Fibroblast of peridontal ligament (primary cell): ENCODE results near the gene CENPP.

Experiments used
- DNase-seq: peaks from one replicate; pipeline ENCODE4 v3.0.0-alpha.2; 2010; ENCODE audit errors: extremely low read depth

Gene CENPP

GRCh38 chr9:92637886-92638620 lies 312.3 kb downstream of the CENPP start:
- DNase-seq = no peak

DNA sequence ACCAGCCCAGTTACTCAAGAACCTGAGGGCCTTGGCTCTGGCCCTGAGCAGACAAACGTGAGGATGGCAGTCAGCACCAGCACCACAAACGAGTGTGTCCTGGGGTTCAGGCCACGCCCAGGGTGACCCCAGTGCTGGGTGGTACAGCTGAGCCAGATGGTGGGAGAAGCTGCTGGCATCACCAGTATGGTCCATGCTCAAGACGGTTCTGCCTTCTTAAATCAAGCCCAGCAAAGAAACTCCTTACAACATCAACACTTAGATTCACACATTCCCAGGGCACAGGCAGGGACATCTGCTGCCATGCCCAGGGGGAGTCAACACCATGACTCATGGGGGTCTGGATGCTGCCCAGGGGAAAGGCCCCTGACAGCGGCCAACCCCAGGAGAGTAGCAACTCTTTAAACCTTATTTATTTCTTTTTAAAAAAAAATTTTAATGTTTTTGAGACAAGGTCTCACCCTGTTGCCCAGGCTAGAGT lies 312.9 kb downstream of the CENPP start:
- DNase-seq = no peak

DNA sequence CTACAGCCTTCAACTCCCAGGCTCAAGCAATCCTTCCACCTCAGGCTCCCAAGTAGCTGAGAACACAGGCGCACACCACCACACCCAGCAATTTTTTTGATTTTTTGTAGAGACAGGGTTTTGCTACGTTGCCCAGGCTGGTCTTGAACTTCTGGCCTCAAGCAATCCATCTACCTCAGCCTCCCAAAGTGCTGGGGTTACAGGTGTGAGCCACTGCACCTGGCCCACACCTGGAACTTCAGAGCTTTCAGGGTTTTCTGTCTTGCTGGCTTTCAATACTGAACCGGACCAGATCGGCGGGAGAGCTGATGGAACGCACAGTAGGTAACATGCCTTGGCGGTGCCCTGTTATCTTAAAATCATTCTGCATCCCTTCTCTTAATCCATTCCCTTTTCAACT lies 313.4 kb downstream of the CENPP start:
- no peak for DNase-seq

DNA sequence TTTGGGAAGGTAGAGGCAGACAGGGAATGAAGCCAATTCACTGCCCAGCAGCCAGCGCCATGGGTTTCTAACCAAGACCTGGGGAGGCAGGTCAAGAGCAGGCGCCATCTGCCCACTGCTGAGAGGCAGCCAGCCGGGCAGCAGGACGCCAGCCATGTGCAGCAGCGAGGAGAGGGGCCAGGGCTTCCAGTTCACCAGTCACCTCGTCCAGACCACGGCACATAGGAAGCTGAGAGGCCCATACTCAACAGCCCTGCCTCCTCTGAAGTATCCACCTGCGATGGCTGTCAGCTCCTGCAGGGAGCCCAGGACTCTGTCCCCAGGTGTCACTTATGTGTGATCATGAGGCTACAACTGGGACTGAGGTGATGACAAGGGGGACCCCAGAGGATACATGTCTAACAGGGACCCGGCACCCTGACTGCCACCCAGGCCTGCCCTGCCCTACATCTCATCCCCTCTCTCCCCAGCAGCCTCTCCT lies 314.1 kb downstream of the CENPP start:
- DNase-seq = no peak

GRCh38 chr9:92640398-92641091 lies 314.8 kb downstream of the CENPP start:
- DNase-seq = no peak

DNA sequence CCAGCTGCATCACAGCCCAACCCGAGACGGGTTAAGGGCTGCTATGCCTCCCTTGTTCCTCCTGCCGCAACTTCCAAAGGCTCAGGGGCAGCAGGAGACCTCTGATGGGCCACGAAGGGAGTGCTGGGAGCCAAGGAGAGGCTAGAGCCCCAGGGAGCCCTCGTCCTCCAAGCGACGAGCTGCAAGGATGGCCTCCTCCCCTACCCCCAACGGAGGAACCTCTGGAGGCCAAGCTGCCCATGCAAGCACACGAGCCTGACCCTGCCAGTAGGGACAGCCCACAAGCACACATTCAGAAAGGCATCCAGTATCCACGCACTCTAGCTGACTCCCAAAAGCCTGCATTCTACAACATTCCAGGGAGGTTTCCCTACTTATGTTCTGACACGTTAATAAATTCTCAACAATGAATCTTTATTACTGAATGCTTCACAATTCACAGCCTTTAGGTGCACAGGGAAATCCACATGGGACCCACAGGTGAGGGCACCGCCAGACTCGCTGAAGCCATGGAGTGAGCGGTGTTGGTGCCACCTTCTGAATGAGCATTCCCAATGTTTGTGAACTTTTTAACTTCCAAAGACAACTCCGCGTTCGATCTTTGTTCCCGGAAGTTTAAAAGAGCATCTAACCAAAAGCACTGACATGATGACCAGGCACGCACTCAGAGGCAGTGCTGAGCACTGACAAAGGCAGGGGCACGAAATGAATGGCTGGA lies 315.5 kb downstream of the CENPP start:
- DNase-seq = no peak

- DNase-seq = no peak
Measured at GRCh38 chr9:92642041-92642451, 316.3 kb downstream of the CENPP start.

DNA sequence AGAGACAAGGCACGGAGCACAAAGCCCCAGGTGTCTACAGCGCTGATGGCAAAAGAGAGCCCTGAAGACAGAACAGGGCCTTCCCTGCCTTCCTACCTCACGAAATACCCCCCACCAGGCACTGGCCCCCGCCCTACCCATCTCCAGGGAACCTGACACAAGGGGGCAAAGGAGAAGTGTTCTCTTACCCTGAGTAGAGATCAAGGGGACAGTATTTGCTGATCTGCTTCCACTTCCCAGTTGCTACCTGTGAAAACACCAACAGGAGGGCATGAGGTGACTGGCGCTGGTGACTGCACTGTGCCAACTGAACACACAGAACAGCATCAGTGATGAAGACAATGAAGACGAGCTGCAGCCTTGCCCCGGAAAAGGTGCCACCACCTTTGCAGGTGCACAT lies 316.8 kb downstream of the CENPP start:
- DNase-seq = no peak

- no peak for DNase-seq
Measured at GRCh38 chr9:92644278-92644677, 318.5 kb downstream of the CENPP start.

DNA sequence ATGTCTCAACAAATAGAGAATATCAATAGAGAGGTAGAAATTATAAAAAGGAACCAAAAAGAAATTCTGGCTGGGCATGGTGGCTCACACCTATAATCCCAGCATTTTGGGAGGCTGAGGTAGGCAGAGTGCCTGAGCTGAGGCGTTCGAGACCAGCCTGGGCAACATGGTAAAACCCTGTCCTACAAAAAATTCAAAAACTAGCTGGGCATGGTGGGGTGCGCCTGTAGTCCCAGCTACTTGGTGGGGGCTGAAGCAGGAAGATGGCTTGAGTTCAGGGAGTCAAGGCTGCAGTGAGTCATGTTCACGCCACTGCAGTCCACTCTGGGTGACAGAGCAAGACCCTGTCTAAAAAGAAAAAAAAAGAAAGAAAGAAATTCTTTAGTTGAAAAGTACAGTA lies 319.3 kb downstream of the CENPP start:
- no peak for DNase-seq

- no peak for DNase-seq
Measured at GRCh38 chr9:92647671-92648473, 322.1 kb downstream of the CENPP start.

DNA sequence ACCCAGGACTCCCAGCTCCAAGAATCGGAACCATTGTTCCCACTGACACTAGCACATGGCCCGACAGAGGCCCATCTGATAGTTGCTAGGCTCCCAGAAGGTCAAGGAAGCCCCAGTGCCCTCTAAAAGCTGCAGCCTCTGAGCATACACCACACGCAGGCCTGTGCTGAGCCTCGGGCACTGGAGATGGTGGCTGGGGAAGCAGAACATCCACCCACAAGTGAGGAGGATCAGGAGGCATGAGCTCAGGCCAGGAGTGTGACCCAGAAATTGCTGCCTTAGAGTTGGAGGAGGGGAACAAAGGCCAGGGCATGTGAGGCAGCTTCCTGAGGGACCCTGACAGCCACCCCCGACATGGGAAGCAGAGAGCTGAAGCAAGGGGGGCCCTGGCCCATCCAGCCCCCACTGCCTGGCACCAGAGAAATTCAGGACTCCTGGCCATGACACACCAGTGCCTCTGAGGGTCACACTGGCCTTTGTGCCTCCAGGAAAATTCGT lies 322.8 kb downstream of the CENPP start:
- no peak for DNase-seq

GRCh38 chr9:92649007-92649406 lies 323.3 kb downstream of the CENPP start:
- DNase-seq = no peak

DNA sequence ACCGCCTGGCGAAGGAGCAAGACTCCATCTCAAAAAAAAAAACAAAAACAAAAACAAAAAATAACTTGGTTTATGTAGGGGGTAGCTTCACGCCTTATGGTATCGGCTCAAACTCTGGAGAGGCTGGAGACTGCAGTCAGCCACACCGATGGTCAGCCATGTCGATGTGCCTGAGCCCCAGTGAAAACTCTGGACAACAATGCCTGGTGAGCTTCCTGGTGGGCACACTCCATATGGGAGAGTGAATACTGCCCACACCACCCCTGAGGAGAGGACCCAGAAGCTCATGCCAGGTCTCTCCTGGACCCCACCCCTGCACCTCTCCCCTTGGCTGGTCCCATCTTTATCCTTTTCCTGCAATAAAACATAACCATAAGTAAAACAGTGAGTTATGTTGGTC lies 324.5 kb downstream of the CENPP start:
- DNase-seq = no peak

- DNase-seq = peak; percentile 60
Measured at GRCh38 chr9:92650839-92651621, 325.3 kb downstream of the CENPP start.

DNA sequence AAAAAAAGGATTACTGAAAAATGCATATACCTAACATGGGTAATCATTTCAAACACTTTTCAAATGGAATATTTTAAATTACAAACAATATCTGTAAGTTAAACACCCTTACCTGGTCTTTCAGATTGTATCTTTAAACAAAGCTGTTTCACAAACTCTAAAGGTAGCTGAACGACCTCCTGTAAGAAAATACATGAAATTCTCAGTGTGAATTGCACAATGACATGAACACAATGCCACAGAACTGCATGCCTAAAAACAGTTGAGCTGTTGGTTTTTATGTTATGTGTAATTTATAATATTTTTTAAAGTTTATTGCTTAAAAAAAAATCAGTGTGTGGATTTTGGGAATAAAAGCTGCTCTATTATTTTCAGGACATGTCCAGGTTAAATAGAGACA lies 326.7 kb downstream of the CENPP start:
- DNase-seq = no peak

DNA sequence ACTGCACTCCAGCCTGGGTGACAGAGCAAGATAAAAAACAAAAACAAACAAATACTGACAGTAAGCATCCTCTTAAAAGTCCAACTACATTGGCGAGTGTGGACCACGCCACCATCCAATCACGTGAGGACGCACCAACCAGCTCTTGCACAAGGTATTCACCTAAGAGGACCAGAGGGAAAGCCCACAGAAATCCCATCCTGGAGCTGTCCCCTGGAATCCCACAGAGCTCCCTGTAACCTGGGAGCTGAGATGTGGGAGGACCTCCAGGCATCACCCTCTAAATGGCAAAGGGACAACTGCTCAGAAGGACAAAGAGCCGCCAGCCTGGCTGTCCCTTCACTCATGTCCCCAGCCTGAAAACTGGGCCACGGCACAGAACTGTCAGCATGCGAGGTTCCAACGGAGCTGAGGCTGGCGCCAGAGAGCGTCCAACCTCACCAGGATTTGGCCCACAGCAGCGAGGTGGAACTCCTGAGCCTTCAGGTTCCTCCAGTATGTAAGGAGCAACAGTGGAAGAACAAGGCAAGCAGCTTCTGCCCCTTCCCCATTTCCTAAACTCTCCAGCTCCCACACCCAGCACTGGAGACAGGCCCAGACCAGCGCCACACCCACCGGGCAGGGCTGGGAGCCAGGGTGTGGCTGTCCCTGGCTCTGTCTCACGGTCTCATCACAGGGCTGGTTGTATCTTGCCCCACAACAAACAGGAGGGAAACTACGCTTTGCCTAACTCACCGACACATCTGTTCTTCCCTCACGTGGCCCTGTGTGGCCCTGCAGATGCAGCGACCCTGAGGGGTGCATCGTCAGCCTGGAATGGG lies 328.9 kb downstream of the CENPP start:
- no peak for DNase-seq

- no peak for DNase-seq
Measured at GRCh38 chr9:92655366-92655765, 329.6 kb downstream of the CENPP start.

DNA sequence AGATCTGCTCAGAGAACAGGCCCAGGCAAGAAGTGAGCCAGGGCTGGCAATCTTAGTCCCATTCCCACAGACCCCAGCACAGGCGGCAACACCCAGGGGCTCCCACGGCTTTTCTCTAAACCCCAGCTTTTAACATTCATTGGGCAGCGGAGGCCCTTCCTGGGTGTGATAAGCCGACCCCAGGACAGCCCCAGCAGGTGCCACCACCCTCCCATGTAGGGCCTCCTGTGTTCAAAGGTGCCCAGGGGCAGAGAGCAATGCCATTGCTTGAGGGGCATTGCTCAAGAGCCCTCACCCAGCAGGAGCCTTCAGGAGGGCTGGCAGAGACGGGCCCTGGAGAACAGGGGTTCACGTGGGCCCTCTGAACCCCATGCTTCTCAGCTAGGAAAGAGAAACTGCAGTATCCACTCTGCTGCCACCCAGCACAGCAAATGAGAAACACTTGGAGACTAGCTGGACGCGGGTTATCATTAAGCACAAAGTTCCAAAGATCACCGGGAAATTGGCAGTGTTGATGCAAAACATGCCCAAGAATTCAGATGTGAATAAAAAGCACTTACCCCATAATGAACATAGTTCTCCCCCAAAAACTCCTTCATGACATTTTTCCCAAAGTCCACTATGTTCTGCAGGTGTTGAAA lies 330.3 kb downstream of the CENPP start:
- no peak for DNase-seq
